HL-60 (cell line): ENCODE measurements around the gene TMEM250.
A peak's percentile ranks its signal among the peaks of the same experiment; 100 is the strongest.

Experiments used
- DNase-seq, 2 experiments: peaks; one replicate each; pipeline ENCODE4 v3.0.0-alpha.2; 2010 to 2020; ENCODE audit warnings: low read depth in 1 of 2, low spot score in 1 of 2
- H3K27ac ChIP-seq: fragments of 250-450 bp; sonication (Bioruptor Pico); replicated peaks from 2 replicates; pipeline ENCODE4 v1.5.1; 2020; ENCODE audit warnings: mild to moderate bottlenecking, moderate library complexity
- H3K27me3 ChIP-seq: fragments of 250-450 bp; sonication (Bioruptor Pico); 2 replicates; pipeline ENCODE4 v1.5.1; 2021; ENCODE audit warnings: mild to moderate bottlenecking, moderate library complexity; ENCODE audit not compliant: insufficient read depth, poor library complexity, severe bottlenecking
- H3K4me3 ChIP-seq: replicated peaks from 2 replicates; pipeline ENCODE4 v1.5.1; 2011; ENCODE audit warnings: mild to moderate bottlenecking, control low read depth, low read length; ENCODE audit not compliant: insufficient read depth
- GABPA ChIP-seq: IDR thresholded peaks from 2 replicates; pipeline ENCODE4 v1.6.1; 2012; ENCODE audit warnings: low read depth
- POLR2AphosphoS5 ChIP-seq: IDR thresholded peaks from 2 replicates; pipeline ENCODE4 v1.6.1; 2012; ENCODE audit warnings: low read depth
- SPI1 ChIP-seq: IDR thresholded peaks from 2 replicates; pipeline ENCODE4 v1.6.1; 2012; ENCODE audit warnings: low read depth, mild to moderate bottlenecking, borderline replicate concordance
- TF ChIP-seq, protein P1 (sequence below): IDR thresholded peaks from 2 replicates; pipeline ENCODE4 v1.6.1; 2012; ENCODE audit warnings: low read depth; ENCODE audit not compliant: insufficient replicate concordance
- TF ChIP-seq, protein P2 (sequence below): IDR thresholded peaks from one replicate; pipeline ENCODE4 v1.5.1; 2011; ENCODE audit warnings: low read length, control low read depth, inconsistent platforms; ENCODE audit not compliant: insufficient read depth

Gene TMEM250

DNA sequence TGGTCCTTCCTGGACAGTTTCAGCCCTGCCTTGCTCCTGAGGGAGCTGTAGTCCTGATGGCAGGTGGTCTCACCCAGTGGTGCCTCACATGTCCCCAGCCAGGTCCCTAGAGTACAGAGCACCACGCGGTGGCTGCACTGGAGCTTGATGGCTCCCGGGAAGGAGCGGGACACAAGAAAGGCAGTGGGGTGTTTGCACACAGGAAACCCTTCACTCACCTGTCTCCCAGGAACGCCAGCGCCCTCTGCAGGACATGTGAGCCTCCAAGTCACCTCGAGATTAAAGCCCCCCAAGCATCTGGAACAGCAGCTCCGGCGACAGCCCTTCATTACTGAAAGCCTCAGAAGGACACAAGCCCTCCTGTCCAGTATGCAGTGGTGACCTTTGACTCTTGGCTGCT, 19.9 kb upstream of the TMEM250 start:
- TF ChIP-seq SPI1, result no peak
- TF ChIP-seq, protein P1, sequence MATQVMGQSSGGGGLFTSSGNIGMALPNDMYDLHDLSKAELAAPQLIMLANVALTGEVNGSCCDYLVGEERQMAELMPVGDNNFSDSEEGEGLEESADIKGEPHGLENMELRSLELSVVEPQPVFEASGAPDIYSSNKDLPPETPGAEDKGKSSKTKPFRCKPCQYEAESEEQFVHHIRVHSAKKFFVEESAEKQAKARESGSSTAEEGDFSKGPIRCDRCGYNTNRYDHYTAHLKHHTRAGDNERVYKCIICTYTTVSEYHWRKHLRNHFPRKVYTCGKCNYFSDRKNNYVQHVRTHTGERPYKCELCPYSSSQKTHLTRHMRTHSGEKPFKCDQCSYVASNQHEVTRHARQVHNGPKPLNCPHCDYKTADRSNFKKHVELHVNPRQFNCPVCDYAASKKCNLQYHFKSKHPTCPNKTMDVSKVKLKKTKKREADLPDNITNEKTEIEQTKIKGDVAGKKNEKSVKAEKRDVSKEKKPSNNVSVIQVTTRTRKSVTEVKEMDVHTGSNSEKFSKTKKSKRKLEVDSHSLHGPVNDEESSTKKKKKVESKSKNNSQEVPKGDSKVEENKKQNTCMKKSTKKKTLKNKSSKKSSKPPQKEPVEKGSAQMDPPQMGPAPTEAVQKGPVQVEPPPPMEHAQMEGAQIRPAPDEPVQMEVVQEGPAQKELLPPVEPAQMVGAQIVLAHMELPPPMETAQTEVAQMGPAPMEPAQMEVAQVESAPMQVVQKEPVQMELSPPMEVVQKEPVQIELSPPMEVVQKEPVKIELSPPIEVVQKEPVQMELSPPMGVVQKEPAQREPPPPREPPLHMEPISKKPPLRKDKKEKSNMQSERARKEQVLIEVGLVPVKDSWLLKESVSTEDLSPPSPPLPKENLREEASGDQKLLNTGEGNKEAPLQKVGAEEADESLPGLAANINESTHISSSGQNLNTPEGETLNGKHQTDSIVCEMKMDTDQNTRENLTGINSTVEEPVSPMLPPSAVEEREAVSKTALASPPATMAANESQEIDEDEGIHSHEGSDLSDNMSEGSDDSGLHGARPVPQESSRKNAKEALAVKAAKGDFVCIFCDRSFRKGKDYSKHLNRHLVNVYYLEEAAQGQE, result no peak
- TF ChIP-seq GABPA, result no peak
- TF ChIP-seq, protein P2, sequence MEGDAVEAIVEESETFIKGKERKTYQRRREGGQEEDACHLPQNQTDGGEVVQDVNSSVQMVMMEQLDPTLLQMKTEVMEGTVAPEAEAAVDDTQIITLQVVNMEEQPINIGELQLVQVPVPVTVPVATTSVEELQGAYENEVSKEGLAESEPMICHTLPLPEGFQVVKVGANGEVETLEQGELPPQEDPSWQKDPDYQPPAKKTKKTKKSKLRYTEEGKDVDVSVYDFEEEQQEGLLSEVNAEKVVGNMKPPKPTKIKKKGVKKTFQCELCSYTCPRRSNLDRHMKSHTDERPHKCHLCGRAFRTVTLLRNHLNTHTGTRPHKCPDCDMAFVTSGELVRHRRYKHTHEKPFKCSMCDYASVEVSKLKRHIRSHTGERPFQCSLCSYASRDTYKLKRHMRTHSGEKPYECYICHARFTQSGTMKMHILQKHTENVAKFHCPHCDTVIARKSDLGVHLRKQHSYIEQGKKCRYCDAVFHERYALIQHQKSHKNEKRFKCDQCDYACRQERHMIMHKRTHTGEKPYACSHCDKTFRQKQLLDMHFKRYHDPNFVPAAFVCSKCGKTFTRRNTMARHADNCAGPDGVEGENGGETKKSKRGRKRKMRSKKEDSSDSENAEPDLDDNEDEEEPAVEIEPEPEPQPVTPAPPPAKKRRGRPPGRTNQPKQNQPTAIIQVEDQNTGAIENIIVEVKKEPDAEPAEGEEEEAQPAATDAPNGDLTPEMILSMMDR, result peak; percentile 34
- Histone ChIP-seq H3K27me3 (peaks cover 14% of the 10 kb centered on the region), H3K27ac (no peak overlapping the region), H3K4me3 (no peak overlapping the region)
- peak in 1 of 2 experiments; percentile 24 for DNase-seq

DNA sequence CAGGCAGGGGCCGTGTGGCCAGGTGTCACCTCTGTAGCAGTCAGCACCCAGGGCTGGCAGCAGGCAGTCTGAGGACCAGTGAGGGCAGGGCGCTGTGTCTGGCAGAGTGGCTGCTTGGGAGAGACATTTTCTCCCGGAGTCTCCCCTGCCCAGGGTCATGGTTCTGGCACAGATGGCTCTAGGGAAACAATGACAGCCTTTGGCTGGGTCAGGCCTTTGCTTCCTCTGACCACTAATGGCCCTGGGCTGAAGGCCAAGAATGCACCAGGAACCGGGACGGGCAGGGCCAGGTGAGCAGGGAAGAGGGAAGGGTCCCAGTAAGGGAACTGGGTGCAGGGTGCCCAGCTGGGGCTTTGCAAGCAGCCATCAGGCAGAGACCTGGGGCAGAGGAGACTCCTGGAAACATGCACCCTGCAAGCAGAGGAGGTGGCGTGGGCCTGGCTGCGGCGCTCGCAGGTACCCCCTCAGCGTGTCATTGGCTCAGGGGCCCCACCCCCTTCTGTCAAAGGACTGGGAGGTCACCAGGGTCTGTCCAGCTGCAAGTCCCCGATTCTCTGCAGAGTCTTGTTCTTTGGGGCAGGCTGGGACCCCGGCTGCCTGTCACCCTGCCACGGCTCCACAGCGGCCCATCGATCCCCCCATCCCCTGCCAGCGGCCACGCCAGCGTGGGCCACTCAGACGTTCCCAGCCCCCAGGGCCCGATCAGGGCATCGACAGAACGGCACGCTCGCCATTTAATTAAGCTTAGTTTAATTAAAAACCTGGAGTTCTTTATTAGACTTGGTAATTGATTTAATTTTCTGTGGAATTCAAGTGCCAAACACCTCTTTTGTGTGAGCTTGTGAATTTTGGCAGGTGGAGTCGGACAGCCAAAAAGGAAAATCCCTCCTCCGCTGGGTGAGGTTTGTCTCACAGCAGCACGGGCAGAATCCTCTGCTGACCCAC, 18.9 kb upstream of the TMEM250 start:
- no peak overlapping the region for H3K4me3 ChIP-seq
- H3K27me3 ChIP-seq, result peaks cover 20% of the 10 kb centered on the region
- H3K27ac ChIP-seq, result no peak overlapping the region
- DNase-seq, result no peak
- TF ChIP-seq POLR2AphosphoS5 (no peak), SPI1 (no peak)

DNA sequence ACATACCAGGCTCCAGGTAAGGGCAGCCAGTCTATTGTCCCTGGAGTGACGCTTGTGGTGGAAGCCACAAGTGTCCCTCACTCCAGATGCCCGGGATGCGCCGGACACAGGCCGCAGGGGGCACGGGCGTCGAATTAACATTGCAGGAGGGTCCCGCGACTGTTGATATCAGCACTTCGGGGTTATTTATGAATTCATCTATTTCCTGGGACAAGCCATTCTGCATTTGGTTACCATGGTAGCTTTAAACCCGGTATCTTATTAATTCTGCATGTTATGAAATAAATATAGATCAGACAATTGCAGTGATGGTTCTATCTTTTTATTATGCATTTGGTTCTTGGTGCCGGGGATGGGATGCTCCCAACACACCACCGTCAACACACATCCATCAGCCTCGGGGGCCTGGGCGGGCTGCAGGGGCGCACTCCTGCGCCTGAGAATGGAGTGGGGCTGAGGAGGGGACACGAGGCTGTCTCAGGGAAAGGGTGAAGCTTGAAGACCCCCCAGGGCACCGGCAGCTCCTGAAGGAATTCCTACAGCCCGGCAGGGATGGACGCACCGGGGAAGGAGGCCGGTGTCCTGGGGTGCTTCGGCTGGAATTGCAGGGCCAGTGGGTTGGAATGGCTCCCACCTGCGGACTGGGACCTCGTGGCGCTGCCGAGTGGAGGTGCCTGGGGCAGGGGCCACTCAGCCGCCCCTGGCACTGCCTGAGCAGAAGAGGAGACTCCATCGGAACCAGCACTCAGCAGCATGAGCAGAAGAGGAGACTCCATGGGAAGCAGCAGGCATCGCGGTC, 17.7 kb upstream of the TMEM250 start:
- H3K27me3 ChIP-seq, result peaks cover 31% of the 10 kb centered on the region
- TF ChIP-seq GABPA (no peak), SPI1 (no peak), POLR2AphosphoS5 (no peak)
- TF ChIP-seq, protein P1, result no peak
- TF ChIP-seq, protein P2, result no peak
- H3K4me3 ChIP-seq, result no peak overlapping the region
- no peak overlapping the region for H3K27ac ChIP-seq
- DNase-seq, result no peak
